ENCODE results near the gene ALK.

The ALK gene

DNA sequence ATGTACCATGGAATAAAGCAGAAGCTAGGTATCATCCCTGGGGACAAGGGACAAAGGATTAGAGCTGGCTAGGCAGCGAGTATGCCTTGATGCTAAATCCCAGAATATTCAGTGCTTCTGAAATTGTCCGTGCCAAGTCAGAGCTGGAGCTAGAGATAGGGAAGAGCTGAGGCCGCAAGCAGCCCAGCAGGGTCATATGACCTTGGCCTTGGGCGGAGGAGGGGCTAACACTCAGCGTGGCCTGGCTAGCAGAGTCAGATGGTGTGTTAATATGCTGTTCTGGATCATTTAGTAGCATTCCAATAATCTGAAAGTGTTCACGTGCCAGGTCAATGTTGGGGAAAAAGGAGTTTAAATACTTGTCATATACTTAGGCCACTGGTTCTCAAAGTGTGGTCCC is 431.3 kb downstream of the ALK start:
- TF ChIP-seq GATA2 (IDR thresholded peaks at IDR 0.05; ENCODE audit: low read depth, low read length) (no peak), GATA3 (IDR thresholded peaks at IDR 0.05; ENCODE audit: low read depth, low read length) (no peak)

DNA sequence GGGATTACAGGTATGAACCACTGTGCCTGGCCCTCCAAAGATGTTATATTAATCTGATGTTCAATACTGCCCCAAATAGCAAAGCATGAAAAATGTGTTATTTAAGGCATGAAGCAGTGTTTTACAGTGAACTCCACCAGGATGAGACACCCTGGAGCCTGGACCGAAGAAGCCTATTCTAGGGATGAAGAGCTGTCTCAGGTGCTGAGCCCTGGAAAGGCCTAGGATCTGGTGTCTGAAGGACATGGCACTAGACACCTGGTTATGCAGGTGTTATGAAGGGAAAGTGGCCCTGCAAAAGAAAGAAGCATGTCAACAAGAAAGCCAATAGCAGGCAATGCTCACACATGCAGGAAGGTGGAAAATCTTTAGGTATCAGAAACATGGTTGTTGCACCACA is 431.8 kb downstream of the ALK start:
- TF ChIP-seq GATA2 (IDR thresholded peaks at IDR 0.05; ENCODE audit: low read depth, low read length) (no peak), GATA3 (IDR thresholded peaks at IDR 0.05; ENCODE audit: low read depth, low read length) (no peak)

DNA sequence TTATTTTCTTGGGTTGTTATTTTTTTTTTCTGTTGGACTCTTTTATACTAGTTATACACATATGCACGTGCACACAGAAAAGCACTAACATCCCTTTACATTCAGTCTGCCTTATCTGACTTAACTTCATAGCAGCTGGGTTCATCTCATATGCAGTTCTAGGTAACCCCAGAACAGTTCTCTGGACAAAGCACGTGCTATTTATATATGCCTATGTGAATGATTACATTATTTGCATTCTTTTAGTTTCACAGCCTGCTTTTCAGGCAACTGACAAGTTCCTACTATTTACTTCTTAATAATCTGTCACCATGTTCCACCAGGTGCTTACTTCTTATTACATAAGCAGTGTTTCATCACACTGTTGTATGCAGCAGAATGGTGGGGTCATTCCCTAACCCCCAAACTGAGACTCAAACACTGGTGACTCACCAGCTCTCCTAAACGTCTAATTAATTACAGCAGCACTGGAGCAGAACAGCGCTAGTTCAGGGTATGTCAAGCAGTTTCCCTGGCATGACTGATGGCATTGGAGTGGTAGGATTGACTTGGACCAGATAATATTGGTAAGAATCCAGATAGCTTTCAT is 433.3 kb downstream of the ALK start:
- TF ChIP-seq GATA2 (IDR thresholded peaks at IDR 0.05; ENCODE audit: low read depth, low read length): no peak
- TF ChIP-seq GATA3 (IDR thresholded peaks at IDR 0.05; ENCODE audit: low read depth, low read length): no peak

DNA sequence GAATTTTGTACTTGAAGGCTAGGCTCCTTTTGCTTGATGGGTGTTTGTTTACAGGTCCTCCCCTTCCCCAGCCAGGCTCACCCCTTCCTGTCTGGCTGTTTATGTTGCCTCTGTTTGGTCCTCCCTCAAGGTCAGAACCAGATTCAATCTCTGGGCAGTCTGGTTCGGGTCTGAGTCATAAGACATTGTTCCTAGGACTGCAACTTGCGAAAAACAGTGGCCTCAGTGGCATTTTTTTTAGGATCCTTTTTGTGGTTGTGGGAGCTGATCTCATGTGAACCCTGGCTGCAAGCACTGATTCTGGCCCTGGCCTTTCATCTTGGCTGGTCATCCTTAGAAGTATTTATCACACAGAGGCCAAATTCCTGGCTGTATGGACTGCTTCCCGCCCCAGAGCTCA is 435.8 kb downstream of the ALK start:
- TF ChIP-seq GATA3 (IDR thresholded peaks at IDR 0.05; ENCODE audit: low read depth, low read length) (no peak), GATA2 (IDR thresholded peaks at IDR 0.05; ENCODE audit: low read depth, low read length) (no peak)

DNA sequence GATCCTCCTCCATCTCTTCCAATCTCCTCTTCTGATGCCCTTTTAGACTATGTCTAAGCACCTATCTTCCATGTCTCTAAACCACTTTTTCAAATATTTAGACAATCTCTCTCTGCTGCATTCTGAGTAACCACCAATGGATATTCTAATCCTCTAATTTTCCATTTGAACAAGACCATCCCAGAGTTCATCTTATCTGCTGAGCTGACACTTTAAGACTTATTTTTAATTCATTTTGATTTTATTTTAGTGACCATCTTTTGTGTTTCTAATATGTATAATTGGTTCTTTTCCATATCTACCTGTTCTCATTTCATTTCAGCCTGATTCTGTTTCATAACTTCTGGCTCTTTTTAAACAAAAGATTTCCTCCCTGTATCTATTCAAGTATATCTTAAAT is 436.3 kb downstream of the ALK start:
- TF ChIP-seq GATA2 (IDR thresholded peaks at IDR 0.05; ENCODE audit: low read depth, low read length) (no peak), GATA3 (IDR thresholded peaks at IDR 0.05; ENCODE audit: low read depth, low read length) (no peak)

DNA sequence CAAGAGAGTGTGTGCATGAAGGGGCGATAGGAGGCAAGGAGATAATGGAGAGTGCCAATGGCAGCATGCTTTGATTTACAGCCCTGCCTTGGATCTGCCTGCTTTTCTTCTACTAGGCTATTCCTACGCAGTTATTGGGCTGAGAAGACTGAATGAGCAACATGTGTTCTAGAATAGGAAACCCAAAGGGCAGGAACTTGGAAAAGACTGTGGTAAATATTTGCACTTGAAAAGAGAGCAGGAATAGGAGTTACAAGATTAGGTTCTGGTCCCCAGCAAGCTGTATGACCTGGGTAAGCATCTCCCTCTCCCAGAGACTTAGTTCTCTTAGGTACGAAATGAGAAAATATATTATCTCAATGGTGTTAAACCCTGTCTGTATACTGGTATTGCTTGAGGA is 438.5 kb downstream of the ALK start:
- TF ChIP-seq GATA3 (IDR thresholded peaks at IDR 0.05; ENCODE audit: low read depth, low read length) (no peak), GATA2 (IDR thresholded peaks at IDR 0.05; ENCODE audit: low read depth, low read length) (no peak)

DNA sequence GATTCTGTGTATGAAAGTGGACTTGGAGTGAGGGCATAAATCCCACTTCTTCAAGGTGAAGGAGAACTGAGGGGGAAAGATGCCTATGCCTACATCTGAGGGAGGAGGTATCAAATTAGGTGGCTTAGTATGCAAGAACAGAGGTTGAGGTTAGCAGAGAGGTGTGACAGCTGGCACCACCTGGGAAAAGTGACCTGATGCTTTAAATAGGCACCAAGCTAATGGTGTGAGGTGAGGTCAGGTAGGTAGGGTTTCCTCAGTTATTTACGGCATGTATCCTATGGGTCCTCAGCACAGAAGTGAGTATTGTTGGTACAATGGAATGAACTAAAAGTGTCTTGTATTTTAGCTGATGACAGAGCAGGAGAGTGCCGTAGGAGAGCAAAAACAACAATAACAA is 439.0 kb downstream of the ALK start:
- no peak for TF ChIP-seq GATA2 (IDR thresholded peaks at IDR 0.05; ENCODE audit: low read depth, low read length)
- TF ChIP-seq GATA3 (IDR thresholded peaks at IDR 0.05; ENCODE audit: low read depth, low read length): no peak

DNA sequence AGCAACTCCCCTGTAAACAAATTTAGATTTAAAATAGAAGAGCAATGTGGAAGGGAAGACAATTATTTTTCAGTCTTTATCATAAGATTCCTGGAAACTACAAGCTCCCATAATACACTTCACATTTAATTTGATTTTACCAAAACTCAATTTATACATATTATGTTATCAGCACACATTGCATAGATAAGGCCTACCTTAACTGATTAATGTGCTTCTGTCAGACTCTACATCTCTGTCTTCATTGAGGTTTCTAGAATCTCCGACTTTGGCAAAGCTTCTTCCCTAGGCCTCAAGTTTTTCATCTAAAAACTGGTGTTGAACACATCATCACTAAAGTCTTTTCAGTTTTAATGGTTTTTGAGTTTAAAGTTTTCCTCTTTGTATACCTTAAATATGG is 440.1 kb downstream of the ALK start:
- peak; percentile 88 for TF ChIP-seq GATA3 (IDR thresholded peaks at IDR 0.05; ENCODE audit: low read depth, low read length)
- peak; percentile 54; the same call in 1 of the 2 replicates for TF ChIP-seq GATA2 (IDR thresholded peaks at IDR 0.05; ENCODE audit: low read depth, low read length)

DNA sequence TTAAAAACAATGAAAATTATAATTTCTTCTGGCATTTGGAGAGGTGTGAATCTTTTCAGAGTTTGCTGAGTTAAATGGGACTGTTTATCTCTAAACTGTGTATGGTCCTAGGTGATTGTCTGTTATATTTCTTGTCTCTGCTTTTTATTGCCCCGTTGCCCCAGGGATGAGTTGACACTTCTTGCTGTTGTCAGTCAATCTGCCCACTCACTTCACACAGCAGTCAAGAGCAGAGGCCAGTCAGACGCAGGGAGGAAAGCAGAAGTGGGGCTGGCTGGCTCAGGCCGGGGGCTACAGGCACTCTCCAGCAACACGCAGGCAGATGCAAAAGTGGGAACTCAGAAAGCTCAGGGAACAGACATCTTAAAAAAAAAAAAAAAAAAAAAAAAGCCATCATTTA is 441.0 kb downstream of the ALK start:
- TF ChIP-seq GATA2 (IDR thresholded peaks at IDR 0.05; ENCODE audit: low read depth, low read length) (peak; percentile 70; the same call in 1 of the 2 replicates), GATA3 (IDR thresholded peaks at IDR 0.05; ENCODE audit: low read depth, low read length) (peak; percentile 43; the same call in 1 of the 2 replicates)

DNA sequence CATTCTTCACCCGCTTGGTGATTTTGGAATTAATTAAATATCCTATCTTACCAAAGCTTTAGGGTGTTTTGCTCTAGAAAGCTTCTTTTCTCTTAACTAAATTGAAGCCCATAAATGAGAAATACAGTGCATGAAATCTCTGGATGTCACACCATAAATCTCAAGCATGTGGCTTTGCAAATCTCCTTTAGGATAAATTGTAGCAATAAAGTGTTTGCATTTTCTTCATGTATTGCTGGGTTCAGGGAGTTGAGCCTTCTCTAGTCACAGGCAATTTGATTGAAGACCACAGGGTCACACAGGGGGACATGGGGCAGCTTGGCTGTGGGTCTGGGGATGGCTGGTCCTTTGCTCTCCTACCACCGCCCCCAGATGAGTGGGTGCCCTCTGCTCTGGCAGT is 442.0 kb downstream of the ALK start:
- TF ChIP-seq GATA3 (IDR thresholded peaks at IDR 0.05; ENCODE audit: low read depth, low read length) (no peak), GATA2 (IDR thresholded peaks at IDR 0.05; ENCODE audit: low read depth, low read length) (peak; percentile 63; the same call in 1 of the 2 replicates)

DNA sequence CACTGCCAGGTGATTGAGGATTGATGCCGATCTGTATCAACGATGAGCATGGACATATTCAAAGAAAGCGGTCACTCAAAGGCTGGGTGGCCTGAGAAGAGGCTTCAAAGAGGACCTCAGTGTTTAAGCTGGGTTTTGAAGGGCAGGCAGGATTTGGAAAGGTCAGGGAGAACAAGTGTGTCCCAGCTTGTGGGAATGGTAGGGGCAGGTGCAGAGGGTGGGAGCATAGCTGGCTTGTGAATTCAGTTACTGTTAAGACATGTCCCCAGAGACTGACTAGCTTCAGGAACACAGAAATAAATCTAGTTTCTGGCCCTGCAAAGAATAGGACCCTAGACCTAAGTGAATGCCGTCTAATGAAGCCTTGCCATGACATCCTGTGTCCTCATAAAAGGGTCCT is 442.7 kb downstream of the ALK start:
- no peak for TF ChIP-seq GATA3 (IDR thresholded peaks at IDR 0.05; ENCODE audit: low read depth, low read length)
- no peak for TF ChIP-seq GATA2 (IDR thresholded peaks at IDR 0.05; ENCODE audit: low read depth, low read length)

DNA sequence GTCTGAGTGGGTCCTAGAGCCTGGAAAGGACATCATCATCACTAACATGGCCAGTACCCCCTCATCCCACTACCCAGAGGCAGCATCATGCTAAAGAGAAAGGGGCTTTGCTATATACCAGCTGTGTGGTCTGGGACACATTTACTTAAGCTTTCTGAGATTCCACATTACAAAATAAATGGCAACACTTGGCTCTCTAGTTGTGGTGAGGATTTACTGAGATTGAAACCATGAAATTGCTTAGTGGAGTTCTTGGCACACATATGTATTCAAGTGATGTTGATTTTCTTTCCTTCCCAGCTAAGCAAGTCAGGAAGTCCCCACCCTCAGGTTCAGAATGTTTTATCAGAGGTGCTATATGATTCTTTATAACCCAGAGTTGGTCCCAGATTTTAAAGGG is 444.2 kb downstream of the ALK start:
- TF ChIP-seq GATA2 (IDR thresholded peaks at IDR 0.05; ENCODE audit: low read depth, low read length) (no peak), GATA3 (IDR thresholded peaks at IDR 0.05; ENCODE audit: low read depth, low read length) (no peak)

DNA sequence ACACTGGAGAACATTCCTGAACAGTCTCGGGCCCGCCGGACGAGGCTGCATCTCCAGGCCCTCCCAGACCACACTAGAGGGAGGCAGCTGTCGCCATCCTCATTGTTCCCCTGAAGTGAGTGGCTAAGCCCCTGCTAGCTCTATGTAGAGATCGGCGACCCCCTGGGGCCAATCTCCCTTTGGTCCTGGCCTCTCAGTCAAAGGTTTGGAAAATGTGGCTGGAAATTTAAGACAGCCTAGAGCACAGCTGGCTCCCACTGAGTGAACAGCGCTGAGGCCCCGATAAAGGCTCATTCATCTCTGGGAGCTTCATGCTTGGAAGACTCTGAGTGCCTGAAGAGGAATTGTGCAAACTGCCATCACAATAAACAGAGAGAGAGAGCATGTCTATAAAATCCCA is 445.9 kb downstream of the ALK start:
- TF ChIP-seq GATA3 (IDR thresholded peaks at IDR 0.05; ENCODE audit: low read depth, low read length) (no peak), GATA2 (IDR thresholded peaks at IDR 0.05; ENCODE audit: low read depth, low read length) (no peak)

DNA sequence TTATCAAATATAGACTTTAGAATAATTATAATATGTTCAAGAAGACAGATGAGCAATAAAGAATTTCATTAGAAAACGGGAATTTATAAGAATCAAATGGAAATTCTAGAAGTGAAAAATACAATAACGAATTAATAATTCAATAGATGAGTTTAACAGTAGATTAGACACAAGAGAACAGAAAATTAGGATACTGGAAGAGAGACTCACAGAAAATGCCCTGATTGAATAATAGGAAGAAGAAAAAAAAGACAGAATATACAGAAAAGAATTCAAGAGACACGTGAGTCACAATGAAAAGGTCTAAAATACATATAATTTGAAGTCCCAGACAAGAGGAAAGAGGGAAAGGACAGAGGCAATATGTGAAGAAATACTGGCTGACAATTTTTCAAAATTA is 451.4 kb downstream of the ALK start:
- TF ChIP-seq GATA3 (IDR thresholded peaks at IDR 0.05; ENCODE audit: low read depth, low read length) (no peak), GATA2 (IDR thresholded peaks at IDR 0.05; ENCODE audit: low read depth, low read length) (no peak)

DNA sequence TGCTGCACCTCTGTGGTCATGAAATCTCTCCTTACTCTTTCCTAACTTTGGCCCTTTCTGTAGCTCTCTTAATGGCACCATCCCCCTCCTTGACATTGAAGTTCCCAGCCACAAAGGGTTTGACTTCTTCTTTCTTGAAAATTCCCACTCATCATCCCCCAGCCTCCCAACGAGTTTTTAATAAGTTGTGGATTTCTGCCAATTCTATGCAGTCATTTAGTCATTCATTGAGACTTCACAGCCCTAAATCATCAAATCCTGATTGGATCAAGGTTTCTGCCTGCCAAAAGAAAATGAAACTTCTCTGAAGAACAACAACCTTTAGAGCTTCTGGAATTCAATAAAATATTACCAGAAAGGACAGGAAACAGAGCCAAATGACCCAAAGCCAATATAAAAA is 451.9 kb downstream of the ALK start:
- TF ChIP-seq GATA2 (IDR thresholded peaks at IDR 0.05; ENCODE audit: low read depth, low read length) (no peak), GATA3 (IDR thresholded peaks at IDR 0.05; ENCODE audit: low read depth, low read length) (no peak)
